ENCODE results near the gene STK24.

DNA sequence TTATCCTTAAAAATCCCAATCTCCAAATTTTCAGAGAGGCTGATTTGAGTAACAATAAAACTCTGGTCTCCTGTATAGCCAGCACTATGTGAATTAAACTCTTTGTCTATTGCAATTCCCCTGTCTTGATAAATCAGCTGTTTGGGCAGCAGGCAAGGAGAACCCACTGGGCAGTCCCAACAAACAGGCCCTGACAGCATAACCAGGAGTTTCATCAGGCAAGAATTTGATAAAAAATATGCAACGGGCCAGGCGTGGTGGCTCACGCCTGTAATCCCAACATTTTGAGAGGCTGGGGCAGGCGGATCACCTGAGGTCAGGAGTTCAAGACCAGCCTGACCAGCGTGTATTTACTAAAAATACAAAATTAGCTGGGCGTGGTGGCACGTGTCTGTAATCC is 42.1 kb downstream of the STK24 start:
- TF ChIP-seq, protein P1, sequence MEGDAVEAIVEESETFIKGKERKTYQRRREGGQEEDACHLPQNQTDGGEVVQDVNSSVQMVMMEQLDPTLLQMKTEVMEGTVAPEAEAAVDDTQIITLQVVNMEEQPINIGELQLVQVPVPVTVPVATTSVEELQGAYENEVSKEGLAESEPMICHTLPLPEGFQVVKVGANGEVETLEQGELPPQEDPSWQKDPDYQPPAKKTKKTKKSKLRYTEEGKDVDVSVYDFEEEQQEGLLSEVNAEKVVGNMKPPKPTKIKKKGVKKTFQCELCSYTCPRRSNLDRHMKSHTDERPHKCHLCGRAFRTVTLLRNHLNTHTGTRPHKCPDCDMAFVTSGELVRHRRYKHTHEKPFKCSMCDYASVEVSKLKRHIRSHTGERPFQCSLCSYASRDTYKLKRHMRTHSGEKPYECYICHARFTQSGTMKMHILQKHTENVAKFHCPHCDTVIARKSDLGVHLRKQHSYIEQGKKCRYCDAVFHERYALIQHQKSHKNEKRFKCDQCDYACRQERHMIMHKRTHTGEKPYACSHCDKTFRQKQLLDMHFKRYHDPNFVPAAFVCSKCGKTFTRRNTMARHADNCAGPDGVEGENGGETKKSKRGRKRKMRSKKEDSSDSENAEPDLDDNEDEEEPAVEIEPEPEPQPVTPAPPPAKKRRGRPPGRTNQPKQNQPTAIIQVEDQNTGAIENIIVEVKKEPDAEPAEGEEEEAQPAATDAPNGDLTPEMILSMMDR (IDR thresholded peaks at IDR 0.05), result no peak
- TF ChIP-seq POLR2A (IDR thresholded peaks at IDR 0.05), result no peak
